Measurements from ENCODE around the gene ECM1. TPM values are rescaled to one million over a fixed set of nuclear protein-coding genes. Genes with fewer than 3 reads are reported as not detected.

The ECM1 gene
- total RNA-seq, 2 experiments from 2014 or later, result 2.0 to 3.8 TPM

DNA sequence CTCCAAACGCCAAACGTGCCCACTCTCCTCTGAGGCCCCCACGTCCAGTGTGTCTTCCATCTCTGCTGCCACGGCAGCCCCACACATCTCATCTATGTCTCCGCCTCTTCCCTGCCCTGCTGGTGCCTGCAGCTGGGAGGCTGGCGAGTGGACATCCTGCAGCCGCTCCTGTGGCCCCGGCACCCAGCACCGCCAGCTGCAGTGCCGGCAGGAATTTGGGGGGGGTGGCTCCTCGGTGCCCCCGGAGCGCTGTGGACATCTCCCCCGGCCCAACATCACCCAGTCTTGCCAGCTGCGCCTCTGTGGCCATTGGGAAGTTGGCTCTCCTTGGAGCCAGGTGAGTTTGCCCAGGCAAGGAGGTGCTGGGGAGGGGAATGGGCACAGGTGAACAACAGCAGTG lies 49.9 kb downstream of the ECM1 start:
- CTCF ChIA-PET (ENCODE audit: unreplicated experiment), result no interaction called here
- H3K79me2 ChIP-seq (ENCODE audit: insufficient read depth, low read depth, low read length), result no peaks in the 10 kb centered on the region
- H3K36me3 ChIP-seq (ENCODE audit: insufficient read depth, low read length), result no peaks in the 10 kb centered on the region
- BruUV-seq (replicated peaks), result no TSS peak
- no peak overlapping the region for H3K4me3 ChIP-seq (ENCODE audit: low read depth, low read length, poor library complexity, severe bottlenecking)
- no peaks in the 10 kb centered on the region for H4K20me1 ChIP-seq (ENCODE audit: insufficient read depth, low read length)
- H3K9me2 ChIP-seq (ENCODE audit: insufficient read depth, low read length), result no peaks in the 10 kb centered on the region
- no peaks in the 10 kb centered on the region for H3K9me3 ChIP-seq (ENCODE audit: low read length)
- no peak overlapping the region for H3K27ac ChIP-seq (ENCODE audit: low read depth, low read length, poor library complexity, severe bottlenecking)
- H3K4me2 ChIP-seq (ENCODE audit: low read length), result no peak overlapping the region
- no peak overlapping the region for H2AFZ ChIP-seq (ENCODE audit: low read length)
- H3K4me1 ChIP-seq (ENCODE audit: insufficient read depth, low read length, poor library complexity, severe bottlenecking), result peaks cover 30% of the 10 kb centered on the region
- intact Hi-C loops (cut with micrococcal nuclease; ENCODE audit: unreplicated experiment), result no loop called here
- POLR2A ChIA-PET, result interaction anchor here (0.6 kb wide), 1 partner anchor 13 kb away, joined by 3 read pairs; no protein-coding TSS in a partner anchor
- TF ChIP-seq, protein P1, sequence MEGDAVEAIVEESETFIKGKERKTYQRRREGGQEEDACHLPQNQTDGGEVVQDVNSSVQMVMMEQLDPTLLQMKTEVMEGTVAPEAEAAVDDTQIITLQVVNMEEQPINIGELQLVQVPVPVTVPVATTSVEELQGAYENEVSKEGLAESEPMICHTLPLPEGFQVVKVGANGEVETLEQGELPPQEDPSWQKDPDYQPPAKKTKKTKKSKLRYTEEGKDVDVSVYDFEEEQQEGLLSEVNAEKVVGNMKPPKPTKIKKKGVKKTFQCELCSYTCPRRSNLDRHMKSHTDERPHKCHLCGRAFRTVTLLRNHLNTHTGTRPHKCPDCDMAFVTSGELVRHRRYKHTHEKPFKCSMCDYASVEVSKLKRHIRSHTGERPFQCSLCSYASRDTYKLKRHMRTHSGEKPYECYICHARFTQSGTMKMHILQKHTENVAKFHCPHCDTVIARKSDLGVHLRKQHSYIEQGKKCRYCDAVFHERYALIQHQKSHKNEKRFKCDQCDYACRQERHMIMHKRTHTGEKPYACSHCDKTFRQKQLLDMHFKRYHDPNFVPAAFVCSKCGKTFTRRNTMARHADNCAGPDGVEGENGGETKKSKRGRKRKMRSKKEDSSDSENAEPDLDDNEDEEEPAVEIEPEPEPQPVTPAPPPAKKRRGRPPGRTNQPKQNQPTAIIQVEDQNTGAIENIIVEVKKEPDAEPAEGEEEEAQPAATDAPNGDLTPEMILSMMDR (conservative IDR thresholded peaks at IDR 0.05; ENCODE audit: low read length), result no peak
- TF ChIP-seq EZH2phosphoT487 (IDR thresholded peaks at IDR 0.05; ENCODE audit: borderline replicate concordance, low read depth, low read length), result no peak
- no peak for DNase-seq (ENCODE audit: low spot score)

DNA sequence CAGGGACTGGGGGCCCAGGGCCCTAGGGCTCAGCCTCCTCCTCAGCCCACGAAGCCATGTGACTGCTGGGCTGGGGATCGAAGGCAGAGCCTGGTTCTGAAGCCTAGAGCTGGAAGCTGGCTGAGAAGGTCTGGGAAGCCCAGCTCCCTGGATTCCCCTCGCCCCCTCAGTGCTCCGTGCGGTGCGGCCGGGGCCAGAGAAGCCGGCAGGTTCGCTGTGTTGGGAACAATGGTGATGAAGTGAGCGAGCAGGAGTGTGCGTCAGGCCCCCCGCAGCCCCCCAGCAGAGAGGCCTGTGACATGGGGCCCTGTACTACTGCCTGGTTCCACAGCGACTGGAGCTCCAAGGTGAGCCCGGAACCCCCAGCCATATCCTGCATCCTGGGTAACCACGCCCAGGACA lies 50.4 kb downstream of the ECM1 start:
- ChIA-PET CTCF (ENCODE audit: unreplicated experiment) (no interaction called here), POLR2A (interaction anchor here (0.6 kb wide), 1 partner anchor 13 kb away, joined by 3 read pairs; no protein-coding TSS in a partner anchor)
- no peak overlapping the region for H3K4me3 ChIP-seq (ENCODE audit: low read depth, low read length, poor library complexity, severe bottlenecking)
- H3K9me2 ChIP-seq (ENCODE audit: insufficient read depth, low read length), result no peaks in the 10 kb centered on the region
- no peak overlapping the region for H2AFZ ChIP-seq (ENCODE audit: low read length)
- H3K4me2 ChIP-seq (ENCODE audit: low read length), result no peak overlapping the region
- H4K20me1 ChIP-seq (ENCODE audit: insufficient read depth, low read length), result no peaks in the 10 kb centered on the region
- BruUV-seq (replicated peaks), result no TSS peak
- intact Hi-C loops (cut with micrococcal nuclease; ENCODE audit: unreplicated experiment), result no loop called here
- H3K36me3 ChIP-seq (ENCODE audit: insufficient read depth, low read length), result no peaks in the 10 kb centered on the region
- DNase-seq (ENCODE audit: low spot score), result no peak
- H3K27ac ChIP-seq (ENCODE audit: low read depth, low read length, poor library complexity, severe bottlenecking), result no peak overlapping the region
- H3K4me1 ChIP-seq (ENCODE audit: insufficient read depth, low read length, poor library complexity, severe bottlenecking), result peaks cover 35% of the 10 kb centered on the region
- H3K79me2 ChIP-seq (ENCODE audit: insufficient read depth, low read depth, low read length), result no peaks in the 10 kb centered on the region
- TF ChIP-seq EZH2phosphoT487 (IDR thresholded peaks at IDR 0.05; ENCODE audit: borderline replicate concordance, low read depth, low read length), result no peak
- TF ChIP-seq, protein P1 (conservative IDR thresholded peaks at IDR 0.05; ENCODE audit: low read length), result no peak
- no peaks in the 10 kb centered on the region for H3K9me3 ChIP-seq (ENCODE audit: low read length)

DNA sequence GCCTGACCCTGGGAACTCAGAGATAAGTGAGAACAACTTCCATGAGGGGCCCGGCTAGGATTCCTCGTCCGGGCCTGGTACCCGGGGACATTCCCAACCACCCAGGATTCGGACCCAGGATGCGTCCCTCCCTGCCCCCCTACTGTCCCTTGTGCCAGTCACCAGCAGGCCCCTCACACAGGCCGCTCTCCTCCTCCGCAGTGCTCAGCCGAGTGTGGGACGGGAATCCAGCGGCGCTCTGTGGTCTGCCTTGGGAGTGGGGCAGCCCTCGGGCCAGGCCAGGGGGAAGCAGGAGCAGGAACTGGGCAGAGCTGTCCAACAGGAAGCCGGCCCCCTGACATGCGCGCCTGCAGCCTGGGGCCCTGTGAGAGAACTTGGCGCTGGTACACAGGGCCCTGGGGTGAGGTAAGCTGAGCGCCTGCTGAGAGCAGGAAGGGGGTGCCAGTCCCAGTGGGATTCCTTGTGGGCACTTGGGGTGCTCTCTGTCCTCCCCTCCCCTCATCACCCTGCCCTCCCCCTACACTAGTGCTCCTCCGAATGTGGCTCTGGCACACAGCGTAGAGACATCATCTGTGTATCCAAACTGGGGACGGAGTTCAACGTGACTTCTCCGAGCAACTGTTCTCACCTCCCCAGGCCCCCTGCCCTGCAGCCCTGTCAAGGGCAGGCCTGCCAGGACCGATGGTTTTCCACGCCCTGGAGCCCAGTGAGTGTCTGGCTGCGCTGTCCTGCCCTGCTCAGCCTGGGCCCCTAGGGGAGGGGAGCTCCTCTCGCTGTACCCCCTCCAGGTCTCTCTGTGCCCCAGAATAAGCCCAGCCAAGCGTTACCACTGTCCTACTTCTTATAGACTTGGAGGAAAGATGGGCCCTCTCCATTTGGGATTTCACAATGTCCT lies 51.1 kb downstream of the ECM1 start:
- H3K9me2 ChIP-seq (ENCODE audit: insufficient read depth, low read length), result no peaks in the 10 kb centered on the region
- H2AFZ ChIP-seq (ENCODE audit: low read length), result no peak overlapping the region
- no peak for DNase-seq (ENCODE audit: low spot score)
- no peaks in the 10 kb centered on the region for H3K9me3 ChIP-seq (ENCODE audit: low read length)
- no TSS peak for BruUV-seq (replicated peaks)
- intact Hi-C loops (cut with micrococcal nuclease; ENCODE audit: unreplicated experiment), result no loop called here
- H3K4me2 ChIP-seq (ENCODE audit: low read length), result no peak overlapping the region
- ChIA-PET POLR2A (interaction anchor here (0.5 to 10.5 kb wide), 3 partner anchors 14 to 115 kb away, joined by 3 to 260 read pairs (median 4); partner anchors contain the start of gene MCL1), CTCF (ENCODE audit: unreplicated experiment) (no interaction called here)
- no peak overlapping the region for H3K27ac ChIP-seq (ENCODE audit: low read depth, low read length, poor library complexity, severe bottlenecking)
- no peak for TF ChIP-seq EZH2phosphoT487 (IDR thresholded peaks at IDR 0.05; ENCODE audit: borderline replicate concordance, low read depth, low read length)
- TF ChIP-seq, protein P1 (conservative IDR thresholded peaks at IDR 0.05; ENCODE audit: low read length), result no peak
- no peaks in the 10 kb centered on the region for H4K20me1 ChIP-seq (ENCODE audit: insufficient read depth, low read length)
- H3K36me3 ChIP-seq (ENCODE audit: insufficient read depth, low read length), result no peaks in the 10 kb centered on the region
- no peaks in the 10 kb centered on the region for H3K79me2 ChIP-seq (ENCODE audit: insufficient read depth, low read depth, low read length)
- peaks cover 42% of the 10 kb centered on the region for H3K4me1 ChIP-seq (ENCODE audit: insufficient read depth, low read length, poor library complexity, severe bottlenecking)
- H3K4me3 ChIP-seq (ENCODE audit: low read depth, low read length, poor library complexity, severe bottlenecking), result no peak overlapping the region

Measured in OCI-LY7 (cell line).